Fibroblast of lung (primary cell): ENCODE data around the gene ANTXRL.

ENCODE experiments used
- EZH2 ChIP-seq: IDR thresholded peaks from 2 replicates; pipeline ENCODE4 v1.5.1; 2012; ENCODE audit warnings: low read length, control low read depth, mild to moderate bottlenecking; ENCODE audit errors: missing control alignments
- TF ChIP-seq, protein P1 (sequence below), 2 donors: IDR thresholded peaks in 1 of 2; conservative IDR thresholded peaks in 1 of 2; 1 replicate in 1 of 2; 2 replicates in 1 of 2; pipeline ENCODE4 v1.5.1; 2011 to 2012; ENCODE audit warnings: low read length in 2 of 2, control low read depth in 1 of 2, inconsistent platforms in 1 of 2, low read depth in 1 of 2, mild to moderate bottlenecking in 1 of 2

DNA sequence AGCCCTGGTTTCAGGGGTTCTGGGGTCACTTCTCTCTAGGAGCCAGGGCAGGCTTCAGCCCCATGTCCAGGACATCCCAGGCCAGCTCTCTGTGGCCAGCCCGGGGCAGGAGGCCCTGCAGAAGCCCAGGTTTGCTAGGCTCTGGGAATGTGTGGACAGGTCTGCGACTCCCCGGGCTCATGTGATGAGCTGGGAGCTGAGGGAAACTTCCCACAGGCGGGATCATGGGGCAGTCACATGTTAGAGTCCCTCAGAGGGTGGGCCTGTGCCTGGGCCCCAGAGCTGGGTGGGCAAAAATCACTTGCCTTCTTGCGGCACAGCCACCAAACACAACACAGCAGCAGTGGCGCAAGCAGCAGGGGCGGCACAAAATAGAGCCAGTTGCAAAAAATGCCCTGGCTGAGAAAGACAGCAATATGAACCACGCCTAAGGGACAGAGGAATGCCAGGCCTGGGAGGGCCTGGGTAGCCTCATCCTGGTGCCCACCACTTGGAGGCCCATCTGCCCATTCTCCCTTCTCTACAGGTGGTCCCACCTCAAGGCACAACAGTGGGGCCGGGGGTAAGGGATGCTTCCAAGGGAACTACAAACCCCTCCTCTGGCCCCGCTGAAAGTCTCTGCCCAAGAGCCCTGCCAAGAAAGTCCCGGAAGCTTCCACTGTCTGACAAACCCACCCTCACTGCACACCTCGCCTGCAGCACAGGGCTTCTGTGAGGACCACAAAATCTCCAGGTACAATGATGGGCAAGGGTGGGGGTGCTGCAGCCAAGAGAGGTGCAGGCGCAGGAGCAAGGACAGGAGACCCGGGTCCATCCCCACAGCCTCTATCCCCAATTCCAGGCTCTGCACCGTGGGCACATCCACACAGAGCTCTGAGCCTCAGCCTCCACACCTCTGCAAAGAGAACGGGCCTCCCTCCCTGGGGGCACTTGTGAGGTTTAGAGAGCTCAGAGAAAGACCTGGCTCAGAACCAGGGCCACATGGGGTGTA lies 34.6 kb upstream of the ANTXRL start:
- TF ChIP-seq, protein P1, sequence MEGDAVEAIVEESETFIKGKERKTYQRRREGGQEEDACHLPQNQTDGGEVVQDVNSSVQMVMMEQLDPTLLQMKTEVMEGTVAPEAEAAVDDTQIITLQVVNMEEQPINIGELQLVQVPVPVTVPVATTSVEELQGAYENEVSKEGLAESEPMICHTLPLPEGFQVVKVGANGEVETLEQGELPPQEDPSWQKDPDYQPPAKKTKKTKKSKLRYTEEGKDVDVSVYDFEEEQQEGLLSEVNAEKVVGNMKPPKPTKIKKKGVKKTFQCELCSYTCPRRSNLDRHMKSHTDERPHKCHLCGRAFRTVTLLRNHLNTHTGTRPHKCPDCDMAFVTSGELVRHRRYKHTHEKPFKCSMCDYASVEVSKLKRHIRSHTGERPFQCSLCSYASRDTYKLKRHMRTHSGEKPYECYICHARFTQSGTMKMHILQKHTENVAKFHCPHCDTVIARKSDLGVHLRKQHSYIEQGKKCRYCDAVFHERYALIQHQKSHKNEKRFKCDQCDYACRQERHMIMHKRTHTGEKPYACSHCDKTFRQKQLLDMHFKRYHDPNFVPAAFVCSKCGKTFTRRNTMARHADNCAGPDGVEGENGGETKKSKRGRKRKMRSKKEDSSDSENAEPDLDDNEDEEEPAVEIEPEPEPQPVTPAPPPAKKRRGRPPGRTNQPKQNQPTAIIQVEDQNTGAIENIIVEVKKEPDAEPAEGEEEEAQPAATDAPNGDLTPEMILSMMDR (conservative IDR thresholded peaks at IDR 0.05 in 1 of 2, IDR thresholded peaks at IDR 0.05 in 1 of 2; ENCODE audit: low read depth in 1 of 2, low read length in 2 of 2): no peak
- no peak for TF ChIP-seq EZH2
